CD4-positive, alpha-beta T cell (primary cell): ENCODE measurements around the gene SH3BP5L. TPM values are rescaled to one million over a fixed set of nuclear protein-coding genes. Genes with fewer than 3 reads are reported as not detected.

Experiments
- ATAC-seq: fragments of 200-7000 bp; cut with Tn5 transposase; one replicate; pipeline ENCODE4 v1.10.0; 2022; ENCODE audit warnings: mild to moderate bottlenecking; ENCODE audit not compliant: poor library complexity
- CTCF ChIA-PET: fragments of 350-600 bp; sonication (Branson Sonifier 250); formaldehyde crosslinking; loops from one replicate; lab custom pipeline; 2021; ENCODE audit warnings: antibody characterized with exemption, inconsistent platforms; lab: Charles Lee
- POLR2A ChIA-PET: fragments of 350-600 bp; sonication (Branson Sonifier 250); formaldehyde crosslinking; loops from one replicate; lab custom pipeline; 2021; ENCODE audit warnings: antibody characterized with exemption, inconsistent platforms; lab: Charles Lee
- DNase-seq, 14 experiments: peaks; one replicate each; pipeline ENCODE4 v3.0.0-alpha.2; 2013 to 2020; ENCODE audit warnings: mixed read lengths in 2 of 14
- H3K27ac ChIP-seq, 2 donors: one replicate each; pipeline versions ENCODE4 v1.5.1 to v1.7.0; 2013; ENCODE audit warnings: low read length in 2 of 2, low read depth in 1 of 2, mild to moderate bottlenecking in 1 of 2
- H3K27me3 ChIP-seq, 2 experiments: 1 replicate in 1 of 2; 2 replicates in 1 of 2; pipeline versions ENCODE4 v1.6.1 to v1.7.0; 2013; ENCODE audit warnings: low read length in 2 of 2, control low read depth in 1 of 2, mild to moderate bottlenecking in 1 of 2, moderate library complexity in 1 of 2; ENCODE audit not compliant: insufficient read depth in 2 of 2, control insufficient read depth in 1 of 2
- H3K36me3 ChIP-seq: one replicate; pipeline ENCODE4 v1.6.1; 2013; ENCODE audit warnings: low read length, control low read depth; ENCODE audit not compliant: insufficient read depth
- H3K4me1 ChIP-seq: one replicate; pipeline ENCODE4 v1.6.1; 2013; ENCODE audit warnings: low read length, control low read depth; ENCODE audit not compliant: insufficient read depth
- H3K4me3 ChIP-seq: one replicate; pipeline ENCODE4 v1.5.1; 2013; ENCODE audit warnings: mild to moderate bottlenecking, low read length, moderate library complexity
- H3K9me3 ChIP-seq, 2 experiments: 1 replicate in 1 of 2; 2 replicates in 1 of 2; pipeline versions ENCODE4 v1.6.1 to v1.7.0; 2013; ENCODE audit warnings: low read length in 2 of 2, mild to moderate bottlenecking in 2 of 2, control low read depth in 1 of 2, moderate library complexity in 1 of 2; ENCODE audit not compliant: control insufficient read depth in 1 of 2, insufficient read depth in 1 of 2
- H3K27ac Mint-ChIP-seq: one replicate; pipeline ENCODE4 v1.8.0; 2020; ENCODE audit warnings: mixed read lengths
- H3K27me3 Mint-ChIP-seq: one replicate; pipeline ENCODE4 v1.8.0; 2021; ENCODE audit warnings: mixed read lengths
- H3K36me3 Mint-ChIP-seq: one replicate; pipeline ENCODE4 v1.8.0; 2021; ENCODE audit warnings: low read depth, mixed read lengths
- H3K4me1 Mint-ChIP-seq: one replicate; pipeline ENCODE4 v1.8.0; 2021; ENCODE audit warnings: low read depth, mixed read lengths
- H3K4me3 Mint-ChIP-seq: one replicate; pipeline ENCODE4 v1.8.0; 2020; ENCODE audit warnings: mild to moderate bottlenecking, mixed read lengths
- H3K9me3 Mint-ChIP-seq: one replicate; pipeline ENCODE4 v1.8.0; 2020; ENCODE audit warnings: mixed read lengths
- intact Hi-C, 2 experiments: fragments of 100-400 bp; cut with DNase I in 1 of 2; cut with micrococcal nuclease in 1 of 2; formaldehyde crosslinking; loops; one replicate each; pipeline versions ENCODE4 v1.15.1 to v1.9.0; 2023 to 2025; cut with DNase I, micrococcal nuclease
- microRNA-seq: library from miRNA; unstranded; fragments of <30 nt; microRNA quantifications from one replicate; pipeline ENCODE4 v1.2.0, GENCODE V29; 2021; ENCODE audit warnings: borderline microRNAs expressed, borderline replicate concordance
- total RNA-seq, 174 experiments: library from RNA in 2 of 174; stranded (reverse) in 2 of 174; gene quantifications; one replicate each; pipeline ENCODE4 v1.2.3 and lab custom pipeline; 2021 to 2026
- TF ChIP-seq, protein P1 (sequence below): fragments of 200-600 bp; IDR thresholded peaks from one replicate; pipeline ENCODE4 v1.8.0; 2022; ENCODE audit warnings: antibody characterized with exemption, mild to moderate bottlenecking

The SH3BP5L gene
- total RNA-seq, 2 experiments from 2014 or later: 21.7 to 25.2 TPM

- H3K27me3 Mint-ChIP-seq: peaks cover 17% of the 10 kb centered on the region
- TF ChIP-seq, protein P1, sequence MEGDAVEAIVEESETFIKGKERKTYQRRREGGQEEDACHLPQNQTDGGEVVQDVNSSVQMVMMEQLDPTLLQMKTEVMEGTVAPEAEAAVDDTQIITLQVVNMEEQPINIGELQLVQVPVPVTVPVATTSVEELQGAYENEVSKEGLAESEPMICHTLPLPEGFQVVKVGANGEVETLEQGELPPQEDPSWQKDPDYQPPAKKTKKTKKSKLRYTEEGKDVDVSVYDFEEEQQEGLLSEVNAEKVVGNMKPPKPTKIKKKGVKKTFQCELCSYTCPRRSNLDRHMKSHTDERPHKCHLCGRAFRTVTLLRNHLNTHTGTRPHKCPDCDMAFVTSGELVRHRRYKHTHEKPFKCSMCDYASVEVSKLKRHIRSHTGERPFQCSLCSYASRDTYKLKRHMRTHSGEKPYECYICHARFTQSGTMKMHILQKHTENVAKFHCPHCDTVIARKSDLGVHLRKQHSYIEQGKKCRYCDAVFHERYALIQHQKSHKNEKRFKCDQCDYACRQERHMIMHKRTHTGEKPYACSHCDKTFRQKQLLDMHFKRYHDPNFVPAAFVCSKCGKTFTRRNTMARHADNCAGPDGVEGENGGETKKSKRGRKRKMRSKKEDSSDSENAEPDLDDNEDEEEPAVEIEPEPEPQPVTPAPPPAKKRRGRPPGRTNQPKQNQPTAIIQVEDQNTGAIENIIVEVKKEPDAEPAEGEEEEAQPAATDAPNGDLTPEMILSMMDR: no peak
- no peak for DNase-seq
- H3K4me3 Mint-ChIP-seq: no peak overlapping the region
- no peaks in the 10 kb centered on the region for H3K4me1 ChIP-seq
- ChIA-PET CTCF (no interaction called here), POLR2A (no interaction called here)
- peaks cover 0 to 4% of the 10 kb centered on the region in 2 experiments for H3K27me3 ChIP-seq
- H3K9me3 ChIP-seq: peaks cover 0 to 12% of the 10 kb centered on the region in 2 experiments
- no peaks in the 10 kb centered on the region for H3K36me3 ChIP-seq
- no peak overlapping the region for H3K4me3 ChIP-seq
- intact Hi-C loops: no loop called here
- no peak overlapping the region for H3K27ac Mint-ChIP-seq
- H3K27ac ChIP-seq: no peak overlapping the region
- H3K36me3 Mint-ChIP-seq: no peaks in the 10 kb centered on the region
- H3K9me3 Mint-ChIP-seq: peaks cover 9% of the 10 kb centered on the region
- no peak for ATAC-seq
- no peaks in the 10 kb centered on the region for H3K4me1 Mint-ChIP-seq
Measured at GRCh38 chr1:248775441-248775840, 50.3 kb downstream of the SH3BP5L start.

Small RNAs within 50 kb of the gene (microRNA-seq; reads per million reads assigned to microRNA genes)
- gene MIR3124: 1.0 reads per million

Other genes starting within 250 kb of the SH3BP5L start
- gene OR2T10, start 228.2 kb downstream of the SH3BP5L start, total RNA-seq: not detected
- gene OR2T11, start 190.8 kb downstream of the SH3BP5L start, total RNA-seq: not detected
- not detected for gene OR2T35, start 180.6 kb downstream of the SH3BP5L start, total RNA-seq
- gene OR2T27, start 170.4 kb downstream of the SH3BP5L start, total RNA-seq: not detected
- not detected for gene OR14I1, start 123.1 kb downstream of the SH3BP5L start, total RNA-seq
- not detected for gene LYPD8, start 70.2 kb downstream of the SH3BP5L start, total RNA-seq
- gene ZNF672, start 12.3 kb upstream of the SH3BP5L start, total RNA-seq: 10 to 100 TPM; 35.9 to 38.4 TPM
- gene ZNF692, start 33.2 kb upstream of the SH3BP5L start, total RNA-seq: 10 to 100 TPM; 23.3 to 27.3 TPM
- gene PGBD2, start 80.3 kb upstream of the SH3BP5L start, total RNA-seq: under 1 TPM; 0.78 to 0.85 TPM